ENCODE data around the gene ZFHX3. TPM values are rescaled to one million over a fixed set of nuclear protein-coding genes. Genes with fewer than 3 reads are reported as not detected.

The ZFHX3 gene
- total and polyA plus RNA-seq, 7 experiments from 2014 or later, result 0.09 to 9.8 (median 1.7) TPM

DNA sequence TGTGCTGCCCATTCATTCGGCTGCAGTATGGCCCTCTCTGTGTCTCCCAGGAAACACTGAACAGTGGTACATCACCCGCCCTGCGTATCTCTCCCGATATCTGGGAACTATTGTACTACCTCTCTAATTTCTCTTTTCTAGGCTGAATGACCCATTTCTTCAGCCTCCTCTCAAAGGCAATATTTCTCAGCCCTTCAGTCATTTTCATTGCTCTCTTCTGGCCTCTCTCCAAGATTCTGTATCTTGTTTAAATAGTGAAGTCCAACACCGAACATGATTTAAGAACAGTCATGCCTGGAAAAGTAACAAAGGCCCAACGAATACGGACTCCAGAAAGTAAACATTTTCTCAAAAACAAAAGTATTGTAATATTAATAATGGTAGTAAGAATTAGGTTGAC, 220.1 kb downstream of the ZFHX3 start:
- CTCF ChIA-PET, result no interaction called here
- ATAC-seq, result no peak

DNA sequence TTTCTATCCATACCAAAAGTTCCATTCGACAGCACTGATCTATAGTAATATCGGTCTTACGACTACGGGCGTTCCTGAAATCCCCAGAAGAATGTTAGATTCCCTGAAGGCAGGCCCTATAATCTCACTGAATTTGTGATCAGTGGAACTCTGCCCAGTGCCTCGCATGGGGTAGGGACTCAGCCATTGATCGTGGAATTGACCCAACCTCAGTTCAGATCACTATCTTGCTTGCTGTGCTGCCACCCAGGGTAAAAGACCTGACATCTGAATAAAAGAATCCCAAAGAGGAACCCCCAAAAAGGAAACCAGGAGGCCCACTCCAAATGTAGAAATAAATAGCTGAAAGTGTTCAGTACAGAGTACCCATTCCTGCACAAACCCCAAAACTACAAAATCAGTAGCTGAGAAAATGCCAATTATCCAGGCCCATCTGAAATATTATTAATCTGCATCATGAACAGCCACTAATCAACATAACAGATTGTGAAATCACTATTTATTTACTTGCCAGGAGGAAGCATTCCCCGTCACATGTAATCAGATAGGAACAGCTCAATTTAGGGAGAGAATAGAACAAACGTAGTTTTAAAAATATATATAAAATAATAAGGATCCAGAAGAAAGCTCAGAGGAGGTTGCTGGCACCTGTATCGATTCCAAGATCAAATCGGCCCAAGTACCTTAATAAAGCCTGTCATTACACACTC, 221.9 kb downstream of the ZFHX3 start:
- Mint-ChIP-seq H3K4me1 (no peaks in the 10 kb centered on the region), H3K4me3 (no peak overlapping the region), H3K27ac (no peak overlapping the region), H3K36me3 (no peaks in the 10 kb centered on the region), H3K9me3 (no peaks in the 10 kb centered on the region), H3K27me3 (no peaks in the 10 kb centered on the region)
- H3K4me3 ChIP-seq (ENCODE audit: low read length), result no peak overlapping the region
- intact Hi-C loops (cut with micrococcal nuclease), result no loop called here
- CTCF ChIA-PET, result no interaction called here
- DNase-seq, result no peak
- POLR2A ChIA-PET, result no interaction called here
- no peaks in the 10 kb centered on the region for H3K36me3 ChIP-seq (ENCODE audit: control insufficient read depth in 2 of 3, insufficient read depth in 3 of 3, low read length in 3 of 3)
- no peaks in the 10 kb centered on the region for H3K9me3 ChIP-seq (ENCODE audit: control insufficient read depth in 2 of 3, low read length in 3 of 3)
- ATAC-seq, result no peak
- no peaks in the 10 kb centered on the region for H3K27me3 ChIP-seq (ENCODE audit: control insufficient read depth in 2 of 2, insufficient read depth in 2 of 2, low read length in 2 of 2)
- H3K4me1 ChIP-seq (ENCODE audit: control insufficient read depth in 2 of 2, insufficient read depth in 2 of 2, low read length in 2 of 2), result no peaks in the 10 kb centered on the region
- H3K27ac ChIP-seq (ENCODE audit: low read depth, low read length), result no peak overlapping the region

More for the DNA sequence above, 220.1 kb downstream of the ZFHX3 start:
- H3K4me1 ChIP-seq (ENCODE audit: control insufficient read depth in 2 of 2, insufficient read depth in 2 of 2, low read length in 2 of 2), result no peaks in the 10 kb centered on the region
- H3K9me3 ChIP-seq (ENCODE audit: control insufficient read depth in 2 of 3, low read length in 3 of 3), result no peaks in the 10 kb centered on the region
- Mint-ChIP-seq H3K36me3 (no peaks in the 10 kb centered on the region), H3K4me1 (no peaks in the 10 kb centered on the region), H3K27ac (no peak overlapping the region), H3K4me3 (no peak overlapping the region), H3K9me3 (no peaks in the 10 kb centered on the region), H3K27me3 (no peaks in the 10 kb centered on the region)
- no peaks in the 10 kb centered on the region for H3K27me3 ChIP-seq (ENCODE audit: control insufficient read depth in 2 of 2, insufficient read depth in 2 of 2, low read length in 2 of 2)
- H3K27ac ChIP-seq (ENCODE audit: low read depth, low read length), result no peak overlapping the region
- no peak overlapping the region for H3K4me3 ChIP-seq (ENCODE audit: low read length)
- no peak for DNase-seq
- intact Hi-C loops (cut with micrococcal nuclease), result no loop called here
- POLR2A ChIA-PET, result no interaction called here
- H3K36me3 ChIP-seq (ENCODE audit: control insufficient read depth in 2 of 3, insufficient read depth in 3 of 3, low read length in 3 of 3), result no peaks in the 10 kb centered on the region

DNA sequence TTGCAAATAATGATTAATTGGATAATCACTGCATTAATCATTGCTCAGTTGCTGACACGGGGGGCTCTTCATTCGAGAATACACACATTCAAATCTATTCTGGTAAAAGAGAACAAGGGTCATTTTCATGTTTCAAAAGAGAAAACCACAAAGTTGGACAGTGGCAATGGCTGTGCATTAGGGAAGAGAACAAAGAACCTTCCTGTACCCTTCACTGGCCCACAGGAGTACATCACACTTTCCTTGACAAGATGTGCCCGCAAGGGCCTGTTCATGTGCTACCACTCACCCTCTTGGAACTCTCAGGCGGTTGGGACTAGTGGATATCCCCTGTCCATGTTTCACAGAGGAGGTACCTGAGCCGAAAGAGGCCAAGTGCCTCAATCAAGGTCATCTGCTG, 223.2 kb downstream of the ZFHX3 start:
- POLR2A ChIA-PET, result no interaction called here
- intact Hi-C loops (cut with micrococcal nuclease), result no loop called here
- ATAC-seq, result no peak

DNA sequence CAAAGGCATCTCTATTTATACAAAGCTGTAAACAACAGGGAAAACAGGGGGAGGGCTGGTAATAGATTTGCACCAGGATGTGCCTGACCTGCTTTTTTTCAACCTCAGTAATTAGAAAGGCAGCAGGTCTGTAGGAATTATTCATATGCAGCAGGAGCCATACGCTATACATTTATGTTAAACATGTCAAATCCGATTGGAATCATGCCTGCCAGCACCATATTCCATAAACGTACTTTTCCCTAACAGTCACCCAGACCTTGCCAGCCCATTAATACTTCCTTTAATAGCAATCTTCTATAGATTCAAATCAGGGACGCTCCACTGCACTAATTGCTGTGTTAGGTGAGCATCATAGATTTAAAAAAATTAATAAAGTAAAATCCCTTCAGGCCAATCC, 223.9 kb downstream of the ZFHX3 start:
- CTCF ChIA-PET, result no interaction called here
- Histone ChIP-seq H3K4me3 (ENCODE audit: low read length) (no peak overlapping the region), H3K4me1 (ENCODE audit: control insufficient read depth in 2 of 2, insufficient read depth in 2 of 2, low read length in 2 of 2) (no peaks in the 10 kb centered on the region), H3K27me3 (ENCODE audit: control insufficient read depth in 2 of 2, insufficient read depth in 2 of 2, low read length in 2 of 2) (no peaks in the 10 kb centered on the region), H3K27ac (ENCODE audit: low read depth, low read length) (no peak overlapping the region), H3K9me3 (ENCODE audit: control insufficient read depth in 2 of 3, low read length in 3 of 3) (no peaks in the 10 kb centered on the region), H3K36me3 (ENCODE audit: control insufficient read depth in 2 of 3, insufficient read depth in 3 of 3, low read length in 3 of 3) (no peaks in the 10 kb centered on the region)
- H3K36me3 Mint-ChIP-seq, result no peaks in the 10 kb centered on the region
- no peaks in the 10 kb centered on the region for H3K9me3 Mint-ChIP-seq
- no peak overlapping the region for H3K27ac Mint-ChIP-seq
- no peak overlapping the region for H3K4me3 Mint-ChIP-seq
- POLR2A ChIA-PET, result no interaction called here
- intact Hi-C loops (cut with micrococcal nuclease), result no loop called here
- DNase-seq (no peak), ATAC-seq (no peak)
- H3K27me3 Mint-ChIP-seq, result no peaks in the 10 kb centered on the region
- no peaks in the 10 kb centered on the region for H3K4me1 Mint-ChIP-seq

More for the DNA sequence above, 223.2 kb downstream of the ZFHX3 start:
- Mint-ChIP-seq H3K36me3 (no peaks in the 10 kb centered on the region), H3K9me3 (no peaks in the 10 kb centered on the region), H3K4me3 (no peak overlapping the region), H3K27me3 (no peaks in the 10 kb centered on the region), H3K4me1 (no peaks in the 10 kb centered on the region), H3K27ac (no peak overlapping the region)
- Histone ChIP-seq H3K27me3 (ENCODE audit: control insufficient read depth in 2 of 2, insufficient read depth in 2 of 2, low read length in 2 of 2) (no peaks in the 10 kb centered on the region), H3K4me3 (ENCODE audit: low read length) (no peak overlapping the region), H3K4me1 (ENCODE audit: control insufficient read depth in 2 of 2, insufficient read depth in 2 of 2, low read length in 2 of 2) (no peaks in the 10 kb centered on the region), H3K27ac (ENCODE audit: low read depth, low read length) (no peak overlapping the region), H3K9me3 (ENCODE audit: control insufficient read depth in 2 of 3, low read length in 3 of 3) (no peaks in the 10 kb centered on the region), H3K36me3 (ENCODE audit: control insufficient read depth in 2 of 3, insufficient read depth in 3 of 3, low read length in 3 of 3) (no peaks in the 10 kb centered on the region)
- CTCF ChIA-PET, result no interaction called here
- DNase-seq, result no peak

DNA sequence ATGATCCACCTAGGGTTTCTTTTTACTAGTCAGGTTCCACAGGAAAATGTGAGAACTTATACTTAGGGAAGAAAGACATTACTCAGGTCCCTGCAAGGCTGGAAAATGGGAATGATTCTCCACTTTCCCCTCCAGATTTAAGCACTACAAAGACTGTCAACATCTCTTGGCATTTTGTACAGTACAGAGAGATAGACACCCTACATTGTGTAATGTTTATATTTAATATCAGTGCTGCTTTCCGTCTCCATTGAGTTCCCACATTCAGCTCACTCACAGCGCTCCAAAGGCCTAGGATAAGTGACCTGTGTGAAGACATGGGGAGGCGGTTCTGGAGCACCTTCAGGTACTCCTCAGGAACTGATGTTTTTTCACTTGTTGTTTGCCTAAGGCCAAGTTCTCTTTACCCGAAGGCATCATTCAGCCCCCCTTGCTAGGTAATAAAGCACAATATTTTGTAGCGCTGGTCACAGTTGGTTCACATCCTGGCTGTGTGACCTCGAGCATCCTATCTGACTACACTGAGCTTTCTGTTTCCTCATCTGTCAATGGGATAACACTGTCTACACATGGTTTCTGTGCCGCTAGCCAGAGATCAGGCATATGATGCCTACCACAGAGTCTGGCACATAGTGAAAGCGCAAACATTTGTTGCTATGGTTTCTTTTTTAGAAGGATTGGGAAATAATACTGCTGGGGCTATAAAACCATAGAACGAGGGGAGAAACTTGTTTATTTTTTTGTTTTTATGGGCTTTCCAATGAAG, 226.6 kb downstream of the ZFHX3 start:
- no peaks in the 10 kb centered on the region for H3K4me1 ChIP-seq (ENCODE audit: control insufficient read depth in 2 of 2, insufficient read depth in 2 of 2, low read length in 2 of 2)
- no peak for ATAC-seq
- H3K4me1 Mint-ChIP-seq, result no peaks in the 10 kb centered on the region

DNA sequence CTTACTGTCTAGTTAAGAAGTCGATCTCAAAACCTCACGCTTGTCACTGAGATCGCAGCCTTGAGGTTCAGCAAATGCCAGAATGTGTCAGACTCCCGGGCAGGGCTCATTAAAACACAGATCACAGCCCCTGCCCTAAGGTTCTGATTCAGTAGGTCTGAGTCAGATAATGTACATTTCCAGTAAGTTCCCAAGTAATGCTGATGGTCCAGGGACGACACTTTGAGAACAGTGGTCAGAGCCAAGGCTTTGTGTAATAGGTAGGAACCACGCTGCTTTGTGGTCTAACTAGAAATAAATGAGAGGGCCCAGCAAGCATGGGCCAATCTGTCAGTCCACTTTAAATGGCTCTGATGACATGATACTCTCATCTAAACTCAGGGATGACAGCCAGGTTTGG, 228.6 kb downstream of the ZFHX3 start:
- intact Hi-C loops (cut with micrococcal nuclease), result no loop called here
- Mint-ChIP-seq H3K9me3 (no peaks in the 10 kb centered on the region), H3K36me3 (no peaks in the 10 kb centered on the region), H3K4me3 (no peak overlapping the region), H3K27me3 (peaks cover 0 to 4% (median 0%) of the 10 kb centered on the region in 5 donors), H3K27ac (no peak overlapping the region), H3K4me1 (no peaks in the 10 kb centered on the region)
- Histone ChIP-seq H3K27ac (ENCODE audit: low read depth, low read length) (no peak overlapping the region), H3K4me1 (ENCODE audit: control insufficient read depth in 2 of 2, insufficient read depth in 2 of 2, low read length in 2 of 2) (no peaks in the 10 kb centered on the region), H3K4me3 (ENCODE audit: low read length) (no peak overlapping the region), H3K9me3 (ENCODE audit: control insufficient read depth in 2 of 3, low read length in 3 of 3) (no peaks in the 10 kb centered on the region), H3K27me3 (ENCODE audit: control insufficient read depth in 2 of 2, insufficient read depth in 2 of 2, low read length in 2 of 2) (no peaks in the 10 kb centered on the region), H3K36me3 (ENCODE audit: control insufficient read depth in 2 of 3, insufficient read depth in 3 of 3, low read length in 3 of 3) (no peaks in the 10 kb centered on the region)
- ATAC-seq (no peak), DNase-seq (no peak)
- ChIA-PET CTCF (interaction anchor here (1.9 kb wide), 1 partner anchor 14 kb away, joined by 5 read pairs; no protein-coding TSS in a partner anchor), POLR2A (no interaction called here)

More for the DNA sequence above, 226.6 kb downstream of the ZFHX3 start:
- no peaks in the 10 kb centered on the region for H3K36me3 Mint-ChIP-seq
- H3K27me3 Mint-ChIP-seq, result peaks cover 0 to 4% (median 0%) of the 10 kb centered on the region in 5 donors
- Histone ChIP-seq H3K9me3 (ENCODE audit: control insufficient read depth in 2 of 3, low read length in 3 of 3) (no peaks in the 10 kb centered on the region), H3K27ac (ENCODE audit: low read depth, low read length) (no peak overlapping the region), H3K27me3 (ENCODE audit: control insufficient read depth in 2 of 2, insufficient read depth in 2 of 2, low read length in 2 of 2) (no peaks in the 10 kb centered on the region), H3K36me3 (ENCODE audit: control insufficient read depth in 2 of 3, insufficient read depth in 3 of 3, low read length in 3 of 3) (no peaks in the 10 kb centered on the region), H3K4me3 (ENCODE audit: low read length) (no peak overlapping the region)
- ChIA-PET CTCF (no interaction called here), POLR2A (no interaction called here)
- no peaks in the 10 kb centered on the region for H3K9me3 Mint-ChIP-seq
- H3K27ac Mint-ChIP-seq, result no peak overlapping the region
- no peak overlapping the region for H3K4me3 Mint-ChIP-seq
- intact Hi-C loops (cut with micrococcal nuclease), result no loop called here
- no peak for DNase-seq

All from naive thymus-derived CD4-positive, alpha-beta T cell (primary cell).